ENCODE results near the gene TDRD3.

- TF ChIP-seq CTCF (IDR thresholded peaks at IDR 0.05; ENCODE audit: insufficient read depth, low read length, poor library complexity, severe bottlenecking), result no peak
- no peak for TF ChIP-seq EZH2phosphoT487 (conservative IDR thresholded peaks at IDR 0.05; ENCODE audit: low read length)
Observed at GRCh38 chr13:60584976-60585375, 188.0 kb downstream of the TDRD3 start.
